ENCODE data around the gene RAC3. TPM values are rescaled to one million over a fixed set of nuclear protein-coding genes. Genes with fewer than 3 reads are reported as not detected.

The RAC3 gene
- total and polyA plus RNA-seq, 9 of the 15 experiments (the other 6 are each of a cell fraction or from before 2014, with no cell fraction given), result 0.23 to 292 (median 118) TPM

DNA sequence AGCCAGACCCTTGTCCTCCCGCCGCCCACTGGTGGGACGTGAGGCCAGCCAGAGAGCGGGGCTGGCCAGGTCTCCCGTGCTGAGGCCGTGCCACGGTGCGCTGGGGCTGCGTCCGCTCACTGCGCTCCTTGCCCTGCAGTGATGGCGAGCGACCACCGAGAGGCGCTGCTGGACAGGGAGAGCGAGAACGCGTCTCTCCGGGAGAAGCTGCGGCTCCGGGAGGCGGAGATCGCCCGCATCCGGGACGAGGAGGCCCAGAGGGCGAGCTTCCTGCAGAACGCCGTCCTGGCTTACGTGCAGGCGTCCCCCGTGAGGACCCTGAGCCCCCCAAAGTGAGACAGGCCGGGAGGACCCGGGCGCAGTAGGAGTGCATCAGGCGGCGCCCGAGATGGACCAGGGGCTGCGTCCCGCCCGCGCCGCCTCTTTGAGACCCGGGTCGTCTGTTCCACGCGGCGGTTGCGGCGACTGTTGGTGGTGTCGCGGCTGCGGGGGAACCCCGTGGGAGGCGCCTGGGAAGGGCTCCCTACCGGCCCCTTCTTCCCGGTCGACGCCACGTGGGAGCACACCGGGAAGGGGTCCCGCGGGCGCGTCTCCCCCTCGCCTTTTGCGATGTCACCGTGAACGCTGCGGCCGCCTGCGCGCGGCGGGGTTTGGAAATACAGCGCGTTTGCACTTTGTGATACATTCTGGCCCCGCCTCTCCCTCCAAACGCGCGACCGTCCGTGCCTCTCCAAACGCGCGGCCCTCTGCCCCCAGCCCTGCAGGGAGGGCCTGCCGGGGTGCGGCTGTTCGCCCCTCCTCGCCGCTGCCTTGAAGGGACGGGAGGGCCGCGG, 792 bp upstream of the RAC3 start (continued):
- TF ChIP-seq POU5F1 (IDR thresholded peaks at IDR 0.05; ENCODE audit: borderline replicate concordance, low read depth, low read length, partially characterized antibody), result no peak
- TF ChIP-seq, protein P1, sequence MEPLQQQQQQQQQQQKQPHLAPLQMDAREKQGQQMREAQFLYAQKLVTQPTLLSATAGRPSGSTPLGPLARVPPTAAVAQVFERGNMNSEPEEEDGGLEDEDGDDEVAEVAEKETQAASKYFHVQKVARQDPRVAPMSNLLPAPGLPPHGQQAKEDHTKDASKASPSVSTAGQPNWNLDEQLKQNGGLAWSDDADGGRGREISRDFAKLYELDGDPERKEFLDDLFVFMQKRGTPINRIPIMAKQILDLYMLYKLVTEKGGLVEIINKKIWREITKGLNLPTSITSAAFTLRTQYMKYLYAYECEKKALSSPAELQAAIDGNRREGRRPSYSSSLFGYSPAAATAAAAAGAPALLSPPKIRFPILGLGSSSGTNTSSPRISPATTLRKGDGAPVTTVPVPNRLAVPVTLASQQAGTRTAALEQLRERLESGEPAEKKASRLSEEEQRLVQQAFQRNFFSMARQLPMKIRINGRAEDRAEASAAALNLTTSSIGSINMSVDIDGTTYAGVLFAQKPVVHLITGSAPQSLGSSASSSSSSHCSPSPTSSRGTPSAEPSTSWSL (CRISPR knock-in tag; IDR thresholded peaks at IDR 0.05; ENCODE audit: borderline replicate concordance), result no peak
- TF ChIP-seq ZKSCAN8 (CRISPR knock-in tag; IDR thresholded peaks at IDR 0.05), result no peak
- TF ChIP-seq SAP30 (IDR thresholded peaks at IDR 0.05; ENCODE audit: borderline replicate concordance, insufficient read depth, low read depth, low read length, poor library complexity, severe bottlenecking), result peak; percentile 89
- no peak for TF ChIP-seq CLOCK (CRISPR knock-in tag; IDR thresholded peaks at IDR 0.05; ENCODE audit: borderline replicate concordance)
- TF ChIP-seq, protein P2, sequence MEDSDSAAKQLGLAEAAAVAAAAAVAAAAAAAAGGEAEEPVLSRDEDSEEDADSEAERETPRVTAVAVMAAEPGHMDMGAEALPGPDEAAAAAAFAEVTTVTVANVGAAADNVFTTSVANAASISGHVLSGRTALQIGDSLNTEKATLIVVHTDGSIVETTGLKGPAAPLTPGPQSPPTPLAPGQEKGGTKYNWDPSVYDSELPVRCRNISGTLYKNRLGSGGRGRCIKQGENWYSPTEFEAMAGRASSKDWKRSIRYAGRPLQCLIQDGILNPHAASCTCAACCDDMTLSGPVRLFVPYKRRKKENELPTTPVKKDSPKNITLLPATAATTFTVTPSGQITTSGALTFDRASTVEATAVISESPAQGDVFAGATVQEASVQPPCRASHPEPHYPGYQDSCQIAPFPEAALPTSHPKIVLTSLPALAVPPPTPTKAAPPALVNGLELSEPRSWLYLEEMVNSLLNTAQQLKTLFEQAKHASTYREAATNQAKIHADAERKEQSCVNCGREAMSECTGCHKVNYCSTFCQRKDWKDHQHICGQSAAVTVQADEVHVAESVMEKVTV (CRISPR knock-in tag; IDR thresholded peaks at IDR 0.05), result peak; percentile 94
- TF ChIP-seq ZNF124 (CRISPR knock-in tag; IDR thresholded peaks at IDR 0.05), result no peak
- no peak for TF ChIP-seq WHSC1 (IDR thresholded peaks at IDR 0.05; ENCODE audit: low read length)
- no peak for TF ChIP-seq EZH2 (IDR thresholded peaks at IDR 0.05; ENCODE audit: borderline replicate concordance, low read depth, low read length)
- TF ChIP-seq ZBTB7A (IDR thresholded peaks at IDR 0.05; ENCODE audit: borderline replicate concordance, control insufficient read depth, low read depth, low read length), result no peak
- no peak for TF ChIP-seq CSDE1 (IDR thresholded peaks at IDR 0.05)
- no peak for TF ChIP-seq ZNF41 (CRISPR knock-in tag; conservative IDR thresholded peaks at IDR 0.05)
- 0 out of 2 replicates have a peak, but pooled peaks have one; percentile 22 for TF ChIP-seq SOX6 (IDR thresholded peaks at IDR 0.05)
- TF ChIP-seq ZSCAN29 (IDR thresholded peaks at IDR 0.05), result peak; percentile 34; the same call in 1 of the 2 replicates
- TF ChIP-seq SP1 (CRISPR knock-in tag; IDR thresholded peaks at IDR 0.05), result peak; percentile 83
- TF ChIP-seq, protein P3, sequence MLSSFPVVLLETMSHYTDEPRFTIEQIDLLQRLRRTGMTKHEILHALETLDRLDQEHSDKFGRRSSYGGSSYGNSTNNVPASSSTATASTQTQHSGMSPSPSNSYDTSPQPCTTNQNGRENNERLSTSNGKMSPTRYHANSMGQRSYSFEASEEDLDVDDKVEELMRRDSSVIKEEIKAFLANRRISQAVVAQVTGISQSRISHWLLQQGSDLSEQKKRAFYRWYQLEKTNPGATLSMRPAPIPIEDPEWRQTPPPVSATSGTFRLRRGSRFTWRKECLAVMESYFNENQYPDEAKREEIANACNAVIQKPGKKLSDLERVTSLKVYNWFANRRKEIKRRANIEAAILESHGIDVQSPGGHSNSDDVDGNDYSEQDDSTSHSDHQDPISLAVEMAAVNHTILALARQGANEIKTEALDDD (IDR thresholded peaks at IDR 0.05), result no peak
- TF ChIP-seq ETV1 (tag; conservative IDR thresholded peaks at IDR 0.05; ENCODE audit: low read depth), result peak; percentile 81
- no peak for TF ChIP-seq U2AF2 (optimal IDR thresholded peaks at IDR 0.05; ENCODE audit: low read depth, low read length)
- TF ChIP-seq ZNF384 (IDR thresholded peaks at IDR 0.05; ENCODE audit: low read depth, low read length), result no peak

Data from K562 (cell line).